Heart left ventricle (tissue), 16 donors: ENCODE measurements around the gene MAPKAP1. TPM values are rescaled to one million over a fixed set of nuclear protein-coding genes. Genes with fewer than 3 reads are reported as not detected.
"Not testable (repeated sequence)": the region's sequence is repeated elsewhere in the genome, so short reads cannot be mapped to it uniquely, and the experiment has no call there.

Experiments
- ATAC-seq, 4 donors: fragments of 200-7000 bp; cut with Tn5 transposase; one replicate each; pipeline ENCODE4 v1.9.1; 2020 to 2022; ENCODE audit warnings: moderate library complexity in 4 of 4, mild to moderate bottlenecking in 3 of 4, moderate number of reproducible peaks in 1 of 4
- DNase-seq, 5 donors: peaks; one replicate each; pipeline ENCODE4 v3.0.0-alpha.2; 2020
- H3K27ac ChIP-seq, 12 donors: fragments of 200-600 bp; sonication (generic) in 4 of 12; one replicate each; pipeline versions ENCODE4 v1.5.0 to v1.8.0; 2016 to 2022; ENCODE audit warnings: mild to moderate bottlenecking in 2 of 12
- H3K27me3 ChIP-seq, 9 donors: fragments of 200-600 bp; sonication (generic) in 2 of 9; one replicate each; pipeline versions ENCODE4 v1.5.1 to v1.8.0; 2016 to 2022; ENCODE audit warnings: mild to moderate bottlenecking in 3 of 9
- H3K36me3 ChIP-seq, 9 donors: fragments of 200-600 bp; sonication (generic) in 2 of 9; one replicate each; pipeline versions ENCODE4 v1.5.0 to v1.8.0; 2018 to 2022; ENCODE audit warnings: mild to moderate bottlenecking in 2 of 9
- H3K4me1 ChIP-seq, 12 donors: fragments of 200-600 bp; sonication (generic) in 4 of 12; one replicate each; pipeline versions ENCODE4 v1.5.0 to v1.8.0; 2016 to 2022; ENCODE audit warnings: mild to moderate bottlenecking in 3 of 12
- H3K4me3 ChIP-seq, 12 donors: fragments of 200-600 bp; sonication (generic) in 4 of 12; one replicate each; pipeline versions ENCODE4 v1.5.0 to v1.8.0; 2017 to 2022; ENCODE audit warnings: mild to moderate bottlenecking in 9 of 12, moderate library complexity in 4 of 12
- H3K9me3 ChIP-seq, 12 donors: fragments of 200-600 bp; sonication (generic) in 4 of 12; one replicate each; pipeline versions ENCODE4 v1.5.0 to v1.8.0; 2016 to 2022; ENCODE audit warnings: mild to moderate bottlenecking in 1 of 12
- CTCF ChIP-seq, 12 donors: fragments of 200-600 bp; sonication (generic) in 4 of 12; IDR thresholded peaks; one replicate each; pipeline versions ENCODE4 v1.5.0 to v1.8.0; 2018 to 2022; ENCODE audit warnings: antibody characterized with exemption in 12 of 12, mild to moderate bottlenecking in 5 of 12
- POLR2A ChIP-seq, 2 donors: fragments of 450-650 bp; IDR thresholded peaks; one replicate each; pipeline ENCODE4 v1.6.1; 2017; ENCODE audit warnings: antibody characterized with exemption in 2 of 2, mild to moderate bottlenecking in 2 of 2, moderate library complexity in 2 of 2
- WGBS, 4 donors: extraction: QIAGEN DNeasy Blood & Tissue Kit in 2 of 4; methylation state at CpG; one replicate each; pipeline versions ENCODE4 v1.1.5 to v1.1.7; 2013 to 2018; 5-methylcytosine and 5-hydroxymethylcytosine counted together
- intact Hi-C, 10 donors: fragments of 100-400 bp; cut with DNase I; formaldehyde crosslinking; loops; one replicate each; pipeline versions ENCODE4 v1.11.1 to v1.14.2; 2022
- polyA plus RNA-seq, 2 donors: library from polyadenylated mRNA; stranded (reverse); fragments of 200-250 nt; gene quantifications; one replicate each; pipeline ENCODE4 v1.2.3, GENCODE V29; 2013
- total RNA-seq, 9 donors: library from RNA; depleted of rRNA in 2 of 9; stranded (reverse); fragments of >200 nt in 2 of 9; fragmentation: NEBNext Ultra II Directional in 3 of 9; extraction: Animal tissue kit (Norgen Biotek cat#: 25700) in 3 of 9; gene quantifications; one replicate each; pipeline versions ENCODE4 v1.1.0 to v1.2.4, GENCODE V29; 2016 to 2023
- donor health status: ischemic (EF 13 %, LVEDD 7.1; RV severe dilation, severe dysfunction).
- donor health status: healthy with polysubstance abuse.
- donor health status: DM: no; HTN: yes; CAD: no.
- donor health status: DM: no; HTN: no; CAD: no.
- donor health status: ischemic (EF 25% LVEDD 6.9; RV normal size, moderate dysfunction).
- donor health status: ischemic (EF 25% LVEDD 5.7; RV mildly dilated, moderate dysfunction).
- donor health status: healthy.
- donor health status: DM: yes; HTN: yes; CAD: no.
- donor health status: ischemic (EF 35%, LVEDD 5.7; RV mildly dilated, moderate dysfunction).
- donor health status: nonischemic (EF 11% LVEDD 7.7; RV severe dilation, severe dysfunction).
- donor health status: DM: yes; HTN: yes; CAD: no.
- donor health status: PGD.
- donor health status: ischemic (EF 29% LVEDD 5.4; RV normal size, mild dysfunction).
- donor health status: nonischemic (EF 23%, LVEDD 6.1; RV moderate dilation, normal function).

The MAPKAP1 gene
- total and polyA plus RNA-seq, 11 donors: 76.2 to 145 (median 124) TPM

GRCh38 chr9:125694478-125694877 lies 12.5 kb downstream of the MAPKAP1 start:
- no peak for DNase-seq
- Histone ChIP-seq H3K27ac (no peak overlapping the region), H3K4me3 (no peak overlapping the region), H3K4me1 (peaks cover 0 to 32% (median 5%) of the 10 kb centered on the region in 12 donors), H3K9me3 (no peaks in the 10 kb centered on the region), H3K36me3 (no peaks in the 10 kb centered on the region), H3K27me3 (no peaks in the 10 kb centered on the region)
- intact Hi-C loops: no loop called here
- TF ChIP-seq POLR2A (IDR thresholded peaks at IDR 0.05) (no peak), CTCF (IDR thresholded peaks at IDR 0.05) (no peak)
- ATAC-seq: no peak
- 58 to 68% (median 62%) methylated on average over 3 of the region's 3 CpGs for WGBS, 4 donors

GRCh38 chr9:125693492-125693891 lies 13.5 kb downstream of the MAPKAP1 start:
- intact Hi-C loops, DNase-seq, H3K4me3 ChIP-seq, H3K36me3 ChIP-seq, ATAC-seq, H3K9me3 ChIP-seq, H3K27ac ChIP-seq, H3K27me3 ChIP-seq: not testable (repeated sequence)
- peaks cover 0 to 34% (median 5%) of the 10 kb centered on the region in 12 donors for H3K4me1 ChIP-seq
- WGBS, 4 donors: 87 to 93% (median 87%) methylated on average over 10 of the region's 10 CpGs

GRCh38 chr9:125691869-125692268 lies 15.1 kb downstream of the MAPKAP1 start:
- H3K4me3 ChIP-seq: no peak overlapping the region
- H3K4me1 ChIP-seq: peaks cover 0 to 34% (median 5%) of the 10 kb centered on the region in 12 donors
- no peak for ATAC-seq
- DNase-seq: no peak
- TF ChIP-seq POLR2A (IDR thresholded peaks at IDR 0.05) (no peak), CTCF (IDR thresholded peaks at IDR 0.05) (no peak)
- no peaks in the 10 kb centered on the region for H3K36me3 ChIP-seq
- H3K27me3 ChIP-seq: no peaks in the 10 kb centered on the region
- no peaks in the 10 kb centered on the region for H3K9me3 ChIP-seq
- intact Hi-C loops: no loop called here
- WGBS, 4 donors: 77 to 84% (median 81%) methylated on average over 2 of the region's 2 CpGs
- H3K27ac ChIP-seq: peak overlapping the region in 1 of 12 donors; percentile 65

- DNase-seq (no peak), ATAC-seq (peak in 2 of 4 donors; percentile 34 to 49)
- intact Hi-C loops: no loop called here
- Histone ChIP-seq H3K36me3 (peaks cover 0 to 3% (median 0%) of the 10 kb centered on the region in 9 donors), H3K27ac (peak overlapping the region in 1 of 12 donors; percentile 65), H3K4me1 (peaks cover 0 to 26% (median 4%) of the 10 kb centered on the region in 12 donors), H3K27me3 (no peaks in the 10 kb centered on the region), H3K4me3 (no peak overlapping the region), H3K9me3 (no peaks in the 10 kb centered on the region)
- 83 to 94% (median 88%) methylated on average over 10 of the region's 10 CpGs for WGBS, 4 donors
- TF ChIP-seq POLR2A (IDR thresholded peaks at IDR 0.05) (no peak), CTCF (IDR thresholded peaks at IDR 0.05) (no peak)
Measured at GRCh38 chr9:125690679-125691078, 16.3 kb downstream of the MAPKAP1 start.
